WERI-Rb-1 (cell line): ENCODE results near the gene AICDA.

ENCODE experiments used
- DNase-seq: peaks from one replicate; pipeline ENCODE4 v3.0.0-alpha.2; 2020
- H3K27ac ChIP-seq: fragments of 250-450 bp; sonication (Bioruptor Pico); 2 replicates; pipeline ENCODE4 v1.5.1; 2020; ENCODE audit warnings: mild to moderate bottlenecking, moderate library complexity
- H3K27me3 ChIP-seq: fragments of 250-450 bp; sonication (Bioruptor Pico); 2 replicates; pipeline ENCODE4 v1.5.1; 2021; ENCODE audit warnings: mild to moderate bottlenecking, low read depth, moderate library complexity; ENCODE audit not compliant: insufficient read depth, severe bottlenecking
- H3K36me3 ChIP-seq: fragments of 250-450 bp; sonication (Bioruptor Pico); 2 replicates; pipeline ENCODE4 v1.5.1; 2020; ENCODE audit warnings: mild to moderate bottlenecking, moderate library complexity
- H3K4me3 ChIP-seq: 2 replicates; pipeline ENCODE4 v1.5.1; 2011; ENCODE audit warnings: low read depth, mild to moderate bottlenecking, control low read depth, low read length
- H3K9me3 ChIP-seq: fragments of 250-450 bp; sonication (Bioruptor Pico); 2 replicates; pipeline ENCODE4 v1.5.1; 2021; ENCODE audit warnings: mild to moderate bottlenecking, moderate library complexity; ENCODE audit not compliant: severe bottlenecking
- CTCF ChIP-seq: IDR thresholded peaks from 2 replicates; pipeline ENCODE4 v1.5.1; 2011; ENCODE audit warnings: low read depth, mild to moderate bottlenecking, control low read depth, inconsistent platforms, low read length

The AICDA gene

DNA sequence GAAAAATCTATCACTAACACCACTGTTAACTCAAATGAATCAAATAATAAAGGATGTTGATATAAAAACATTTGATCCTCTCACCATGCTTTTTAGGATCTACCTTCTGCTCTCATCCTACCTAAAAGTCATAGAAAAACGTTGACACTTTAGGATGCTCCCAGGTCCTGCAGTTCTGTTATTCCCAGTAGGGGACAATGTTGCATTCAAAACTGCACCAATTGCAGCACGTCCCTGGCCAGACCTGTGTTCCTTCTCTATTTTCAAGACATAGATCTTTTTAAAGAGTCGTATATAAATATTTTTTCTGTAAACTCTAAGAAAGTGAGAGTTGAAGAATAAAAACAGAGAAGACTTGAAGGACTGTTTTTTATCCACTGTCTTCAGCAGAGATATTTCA is 8.8 kb downstream of the AICDA start:
- H3K27me3 ChIP-seq, result no peaks in the 10 kb centered on the region
- H3K4me3 ChIP-seq, result no peak overlapping the region
- no peak for DNase-seq
- no peaks in the 10 kb centered on the region for H3K36me3 ChIP-seq
- TF ChIP-seq CTCF, result peak; percentile 31; the same call in 1 of the 2 replicates
- H3K27ac ChIP-seq, result no peak overlapping the region
- no peaks in the 10 kb centered on the region for H3K9me3 ChIP-seq

GRCh38 chr12:8603286-8603685 is 9.4 kb downstream of the AICDA start:
- Histone ChIP-seq H3K9me3 (no peaks in the 10 kb centered on the region), H3K4me3 (no peak overlapping the region), H3K27me3 (no peaks in the 10 kb centered on the region), H3K36me3 (no peaks in the 10 kb centered on the region), H3K27ac (no peak overlapping the region)
- no peak for DNase-seq
- TF ChIP-seq CTCF, result no peak

GRCh38 chr12:8596561-8596960 is 16.1 kb downstream of the AICDA start:
- H3K36me3 ChIP-seq, result no peaks in the 10 kb centered on the region
- H3K9me3 ChIP-seq, result no peaks in the 10 kb centered on the region
- no peak overlapping the region for H3K27ac ChIP-seq
- DNase-seq, result no peak
- H3K27me3 ChIP-seq, result no peaks in the 10 kb centered on the region
- no peak overlapping the region for H3K4me3 ChIP-seq
- TF ChIP-seq CTCF, result no peak

- no peak for DNase-seq
- Histone ChIP-seq H3K9me3 (no peaks in the 10 kb centered on the region), H3K36me3 (no peaks in the 10 kb centered on the region), H3K27me3 (no peaks in the 10 kb centered on the region), H3K27ac (no peak overlapping the region), H3K4me3 (no peak overlapping the region)
- TF ChIP-seq CTCF, result no peak
These were observed 18.6 kb downstream of the AICDA start for GRCh38 chr12:8594072-8594471.

DNA sequence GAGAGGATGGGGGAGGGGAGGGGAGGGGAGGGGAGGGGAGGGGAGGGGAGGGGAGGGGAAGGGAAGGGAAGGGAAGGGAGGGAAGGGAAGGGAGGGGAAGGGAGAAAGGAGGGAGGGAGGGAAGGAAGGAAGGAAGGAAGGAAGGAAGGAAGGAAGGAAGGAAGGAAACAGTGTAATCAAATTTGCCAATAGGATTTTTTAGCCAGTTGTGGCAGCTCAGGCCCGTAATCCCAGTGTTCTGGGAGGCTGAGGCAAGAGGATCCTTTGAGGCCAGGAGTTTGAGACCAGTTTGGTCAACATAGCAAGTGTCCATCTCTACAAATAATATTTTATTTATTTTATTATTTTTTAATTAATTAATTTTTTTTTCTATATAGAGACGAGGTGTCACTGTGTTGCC is 19.4 kb downstream of the AICDA start:
- Histone ChIP-seq H3K27me3 (no peaks in the 10 kb centered on the region), H3K9me3 (no peaks in the 10 kb centered on the region), H3K4me3 (no peak overlapping the region), H3K36me3 (no peaks in the 10 kb centered on the region), H3K27ac (no peak overlapping the region)
- no peak for DNase-seq
- no peak for TF ChIP-seq CTCF

GRCh38 chr12:8590842-8591545 is 21.7 kb downstream of the AICDA start:
- H3K36me3 ChIP-seq, result no peaks in the 10 kb centered on the region
- TF ChIP-seq CTCF, result no peak
- no peaks in the 10 kb centered on the region for H3K27me3 ChIP-seq
- H3K9me3 ChIP-seq, result no peaks in the 10 kb centered on the region
- no peak overlapping the region for H3K27ac ChIP-seq
- DNase-seq, result no peak
- H3K4me3 ChIP-seq, result no peak overlapping the region
